ENCODE data around the gene SUPT6H. TPM values are rescaled to one million over a fixed set of nuclear protein-coding genes. Genes with fewer than 3 reads are reported as not detected.
A peak's percentile ranks its signal among the peaks of the same experiment; 100 is the strongest.

SUPT6H gene
- total and polyA plus RNA-seq, 9 of the 15 experiments (the other 6 are each of a cell fraction or from before 2014, with no cell fraction given) = 1.7 to 77.7 (median 49.2) TPM

- in situ Hi-C loops (cut with MboI) (no loop called here), intact Hi-C loops (cut with micrococcal nuclease) (no loop called here)
- H3K4me1 ChIP-seq (replicated peaks in 1 of 2; ENCODE audit: control insufficient read depth in 2 of 2, insufficient read depth in 2 of 2, low read length in 2 of 2) = peaks cover 7 to 18% of the 10 kb centered on the region in 2 experiments; a peak in 4 of 5 replicates
- H3K9ac ChIP-seq (ENCODE audit: insufficient read depth in 1 of 2, low read depth in 2 of 2, low read length in 2 of 2) = peak overlapping the region in 1 of 2 experiments; percentile 72; a peak in 2 of 4 replicates
- no peaks in the 10 kb centered on the region for H3K27me3 ChIP-seq (ENCODE audit: control insufficient read depth in 2 of 2, insufficient read depth in 2 of 2, low read length in 2 of 2)
- H4K20me1 ChIP-seq (replicated peaks; ENCODE audit: control insufficient read depth, insufficient read depth, low read length) = no peaks in the 10 kb centered on the region; the same call in 1 of the 2 replicates
- H3K9me3 ChIP-seq (replicated peaks; ENCODE audit: control insufficient read depth, insufficient read depth, low read depth, low read length) = 0 out of 2 replicates have a peak, but pooled peaks cover 2% of the 10 kb centered on the region
- H3K27ac ChIP-seq (ENCODE audit: extremely low read depth, low read depth, low read length) = no peak overlapping the region
- ChIA-PET CTCF (ENCODE audit: low intra/inter-chr PET ratio) (no interaction called here), POLR2A (interaction anchor here (0.6 to 4.0 kb wide), 8 partner anchors 11 to 67 kb away, joined by 3 to 27 read pairs (median 4); partner anchors contain the start of genes RPL23A, SDF2 and SUPT6H)
- no peaks in the 10 kb centered on the region for H3K9me1 ChIP-seq (ENCODE audit: control insufficient read depth, insufficient read depth, low read length)
- H3K36me3 ChIP-seq (ENCODE audit: control insufficient read depth, insufficient read depth, low read length) = peaks cover 51% of the 10 kb centered on the region; the same call in 2 of the 3 replicates
- 73% methylated on average over 5 of the region's 5 CpGs for WGBS (ENCODE audit: insufficient coverage, low coverage, missing lambda C conversion rate)
- no peak; the same call in 2 of the 3 replicates for ATAC-seq
- no peak for FAIRE-seq
- H3K79me2 ChIP-seq (ENCODE audit: control insufficient read depth, insufficient read depth, low read length) = peaks cover 5% of the 10 kb centered on the region; the same call in 2 of the 3 replicates
- DNase-seq (ENCODE audit: extremely low read depth in 1 of 4, low spot score in 3 of 4) = peak in 1 of 4 experiments; percentile 13
- no peak overlapping the region for H3K4me3 ChIP-seq
- H3K4me2 ChIP-seq (ENCODE audit: insufficient read depth, low read length) = no peak overlapping the region
- H2AFZ ChIP-seq (ENCODE audit: low read depth, low read length) = no peak overlapping the region
- BruUV-seq (replicated peaks) = no TSS peak
- no peak for TF ChIP-seq BCL6 (CRISPR knock-in tag; IDR thresholded peaks at IDR 0.05)
- TF ChIP-seq XRCC4 (IDR thresholded peaks at IDR 0.05; ENCODE audit: extremely low read depth, insufficient read depth, insufficient read length) = no peak
- no peak for TF ChIP-seq BHLHE40 (IDR thresholded peaks at IDR 0.05; ENCODE audit: low read length)
- no peak for TF ChIP-seq PPARD (CRISPR knock-in tag; IDR thresholded peaks at IDR 0.05)
- no peak for TF ChIP-seq MECOM (CRISPR knock-in tag; IDR thresholded peaks at IDR 0.05)
- TF ChIP-seq, protein P1, sequence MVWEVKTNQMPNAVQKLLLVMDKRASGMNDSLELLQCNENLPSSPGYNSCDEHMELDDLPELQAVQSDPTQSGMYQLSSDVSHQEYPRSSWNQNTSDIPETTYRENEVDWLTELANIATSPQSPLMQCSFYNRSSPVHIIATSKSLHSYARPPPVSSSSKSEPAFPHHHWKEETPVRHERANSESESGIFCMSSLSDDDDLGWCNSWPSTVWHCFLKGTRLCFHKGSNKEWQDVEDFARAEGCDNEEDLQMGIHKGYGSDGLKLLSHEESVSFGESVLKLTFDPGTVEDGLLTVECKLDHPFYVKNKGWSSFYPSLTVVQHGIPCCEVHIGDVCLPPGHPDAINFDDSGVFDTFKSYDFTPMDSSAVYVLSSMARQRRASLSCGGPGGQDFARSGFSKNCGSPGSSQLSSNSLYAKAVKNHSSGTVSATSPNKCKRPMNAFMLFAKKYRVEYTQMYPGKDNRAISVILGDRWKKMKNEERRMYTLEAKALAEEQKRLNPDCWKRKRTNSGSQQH (CRISPR knock-in tag; IDR thresholded peaks at IDR 0.05) = 0 out of 2 replicates have a peak, but pooled peaks have one; percentile 51
- TF ChIP-seq HNRNPH1 (optimal IDR thresholded peaks at IDR 0.05; ENCODE audit: low read depth, low read length) = no peak
- peak; percentile 50; the same call in 1 of the 2 replicates for TF ChIP-seq POLR2A (conservative IDR thresholded peaks at IDR 0.05)
- peak; percentile 56; the same call in 1 of the 2 replicates for TF ChIP-seq SUPT5H (IDR thresholded peaks at IDR 0.05)
- TF ChIP-seq ZNF76 (CRISPR knock-in tag; IDR thresholded peaks at IDR 0.05; ENCODE audit: borderline replicate concordance) = no peak
- TF ChIP-seq SAP30 (IDR thresholded peaks at IDR 0.05; ENCODE audit: borderline replicate concordance, insufficient read depth, low read depth, low read length, poor library complexity, severe bottlenecking) = no peak
- TF ChIP-seq SRSF7 (optimal IDR thresholded peaks at IDR 0.05; ENCODE audit: low read depth, low read length) = no peak
- no peak for TF ChIP-seq GTF2B (IDR thresholded peaks at IDR 0.05; ENCODE audit: extremely low read depth, insufficient read length)
- no peak for TF ChIP-seq PCBP2 (IDR thresholded peaks at IDR 0.05; ENCODE audit: low read depth, low read length, poor library complexity, severe bottlenecking)
- TF ChIP-seq RREB1 (CRISPR knock-in tag; IDR thresholded peaks at IDR 0.05) = no peak
Observed at GRCh38 chr17:28705074-28705659, 43.2 kb downstream of the SUPT6H start.

Data from K562 (cell line).